GM23338 (cell line): ENCODE data around the gene SOWAHC. TPM values are rescaled to one million over a fixed set of nuclear protein-coding genes. Genes with fewer than 3 reads are reported as not detected.

Source experiments
- ATAC-seq: fragments of 200-7000 bp; cut with Tn5 transposase; 3 replicates; pipeline ENCODE4 v1.9.1; 2020
- DNase-seq: peaks from one replicate; pipeline ENCODE4 v3.0.0-alpha.2; 2015; ENCODE audit warnings: low spot score
- H2AFZ ChIP-seq: fragments of 200-600 bp; sonication (generic); 2 replicates; pipeline ENCODE4 v1.8.0; 2016; ENCODE audit warnings: antibody characterized with exemption, mild to moderate bottlenecking, moderate library complexity
- H3F3A ChIP-seq: fragments of 200-600 bp; sonication (generic); replicated peaks from 2 replicates; pipeline ENCODE4 v1.8.0; 2017; ENCODE audit warnings: antibody characterized with exemption, mixed run types, low read depth
- H3K27ac ChIP-seq: fragments of 200-600 bp; sonication (generic); 2 replicates; pipeline ENCODE4 v1.6.1; 2016; ENCODE audit warnings: low read depth
- H3K27me3 ChIP-seq: fragments of 200-600 bp; sonication (generic); 2 replicates; pipeline ENCODE4 v1.8.0; 2016; ENCODE audit warnings: mild to moderate bottlenecking, mixed run types, moderate library complexity; ENCODE audit not compliant: insufficient read depth
- H3K36me3 ChIP-seq: fragments of 200-600 bp; sonication (generic); 2 replicates; pipeline ENCODE4 v1.8.0; 2016; ENCODE audit warnings: mild to moderate bottlenecking; ENCODE audit not compliant: insufficient read depth
- H3K4me1 ChIP-seq: fragments of 200-600 bp; sonication (generic); 2 replicates; pipeline ENCODE4 v1.8.0; 2016; ENCODE audit warnings: mild to moderate bottlenecking, moderate library complexity; ENCODE audit not compliant: insufficient read depth
- H3K4me2 ChIP-seq: fragments of 200-600 bp; sonication (generic); 2 replicates; pipeline ENCODE4 v1.7.1; 2017; ENCODE audit warnings: mixed run types
- H3K4me3 ChIP-seq: fragments of 200-600 bp; sonication (generic); 2 replicates; pipeline ENCODE4 v1.6.1; 2016; ENCODE audit warnings: mixed run types
- H3K79me2 ChIP-seq: fragments of 200-600 bp; sonication (generic); replicated peaks from 2 replicates; pipeline ENCODE4 v1.8.0; 2017; ENCODE audit warnings: mild to moderate bottlenecking; ENCODE audit not compliant: insufficient read depth
- H3K9me2 ChIP-seq: fragments of 200-600 bp; sonication (generic); 2 replicates; pipeline ENCODE4 v1.8.0; 2017; ENCODE audit not compliant: insufficient read depth
- H4K20me1 ChIP-seq: fragments of 200-600 bp; sonication (generic); replicated peaks from 2 replicates; pipeline ENCODE4 v1.8.0; 2017; ENCODE audit warnings: mild to moderate bottlenecking; ENCODE audit not compliant: insufficient read depth
- H3K27ac Mint-ChIP-seq: 2 replicates; pipeline ENCODE4 v1.8.0; 2020; ENCODE audit warnings: inconsistent platforms, mild to moderate bottlenecking, moderate library complexity, mixed read lengths
- H3K27me3 Mint-ChIP-seq: 3 replicates; pipeline ENCODE4 v1.8.0; 2022; ENCODE audit warnings: low read depth, mild to moderate bottlenecking, moderate library complexity, mixed read lengths, inconsistent platforms; ENCODE audit not compliant: insufficient read depth, poor library complexity
- H3K36me3 Mint-ChIP-seq: 3 replicates; pipeline ENCODE4 v1.8.0; 2021; ENCODE audit warnings: low read depth, mild to moderate bottlenecking, inconsistent platforms, moderate library complexity, mixed read lengths
- H3K4me1 Mint-ChIP-seq: 3 replicates; pipeline ENCODE4 v1.8.0; 2020; ENCODE audit warnings: mild to moderate bottlenecking, inconsistent platforms, mixed read lengths
- H3K4me3 Mint-ChIP-seq: 3 replicates; pipeline ENCODE4 v1.8.0; 2021; ENCODE audit warnings: moderate library complexity, mild to moderate bottlenecking, inconsistent platforms, mixed read lengths
- H3K9me3 Mint-ChIP-seq: 3 replicates; pipeline ENCODE4 v1.8.0; 2020; ENCODE audit warnings: moderate library complexity, mild to moderate bottlenecking, inconsistent platforms, mixed read lengths
- CREB1 ChIP-seq: fragments of 250-450 bp; sonication (Bioruptor Pico); IDR thresholded peaks from 2 replicates; pipeline ENCODE4 v1.5.0; 2020; ENCODE audit warnings: low read depth, mild to moderate bottlenecking, moderate library complexity
- CTCF ChIP-seq, 2 experiments: fragments of 200-600 bp in 1 of 2; sonication (generic) in 1 of 2; conservative IDR thresholded peaks; 2 replicates each; pipeline versions ENCODE4 v1.5.1 to v1.6.1; 2016 to 2017; ENCODE audit warnings: antibody characterized with exemption in 2 of 2, low read depth in 2 of 2, mild to moderate bottlenecking in 2 of 2, moderate library complexity in 1 of 2
- ETS1 ChIP-seq: IDR thresholded peaks from 2 replicates; pipeline ENCODE4 v1.6.1; 2016; ENCODE audit warnings: antibody characterized with exemption
- EZH2 ChIP-seq: fragments of 200-600 bp; sonication (generic); IDR thresholded peaks from one replicate; pipeline ENCODE4 v1.8.0; 2017; ENCODE audit warnings: antibody characterized with exemption, mild to moderate bottlenecking, low read depth; ENCODE audit not compliant: unreplicated experiment
- EZH2phosphoT487 ChIP-seq: fragments of 200-600 bp; sonication (generic); IDR thresholded peaks from one replicate; pipeline ENCODE4 v1.8.1; 2018; ENCODE audit warnings: antibody characterized with exemption; ENCODE audit not compliant: unreplicated experiment
- JUNB ChIP-seq: IDR thresholded peaks from one replicate; pipeline ENCODE4 v1.6.1; 2016; ENCODE audit warnings: antibody characterized with exemption; ENCODE audit not compliant: unreplicated experiment
- NANOG ChIP-seq: IDR thresholded peaks from 2 replicates; pipeline ENCODE4 v1.6.1; 2016; ENCODE audit warnings: antibody characterized with exemption, borderline replicate concordance
- POLR2AphosphoS5 ChIP-seq: IDR thresholded peaks from 2 replicates; pipeline ENCODE4 v1.6.1; 2016; ENCODE audit warnings: antibody characterized with exemption, low read depth
- REST ChIP-seq: IDR thresholded peaks from one replicate; pipeline ENCODE4 v1.6.1; 2018; ENCODE audit warnings: antibody characterized with exemption; ENCODE audit not compliant: unreplicated experiment
- STAT1 ChIP-seq: IDR thresholded peaks from one replicate; pipeline ENCODE4 v1.6.1; 2016; ENCODE audit warnings: antibody characterized with exemption; ENCODE audit not compliant: unreplicated experiment
- ZNF114 ChIP-seq: fragments of 250-450 bp; sonication (Bioruptor Pico); IDR thresholded peaks from 2 replicates; pipeline ENCODE4 v1.5.0; 2020; ENCODE audit warnings: mild to moderate bottlenecking, moderate library complexity
- ZNF331 ChIP-seq: fragments of 250-450 bp; sonication (Bioruptor Pico); IDR thresholded peaks from 2 replicates; pipeline ENCODE4 v1.5.0; 2020; ENCODE audit warnings: low read depth, mild to moderate bottlenecking, moderate library complexity
- ZNF462 ChIP-seq: fragments of 250-450 bp; sonication (Bioruptor Pico); IDR thresholded peaks from 2 replicates; pipeline ENCODE4 v1.5.0; 2020; ENCODE audit warnings: mild to moderate bottlenecking, moderate library complexity
- polyA plus RNA-seq: library from polyadenylated mRNA; unstranded; fragments of >200 nt; fragmentation: Nextera tagmentation; extraction: Ambion mirVana; gene quantifications from 2 replicates; pipeline ENCODE4 v1.2.1, GENCODE V29; 2016
- total RNA-seq: library from RNA; depleted of rRNA; stranded (reverse); fragments of >200 nt; shearing (Covaris generic); gene quantifications from 2 replicates; pipeline ENCODE4 v1.2.3, GENCODE V29; 2014

SOWAHC gene
- total and polyA plus RNA-seq, 2 experiments from 2014 or later: 7.4 to 26.3 TPM

- Histone ChIP-seq H3K9me2 (no peaks in the 10 kb centered on the region; the same call in 1 of the 2 replicates), H3K36me3 (no peaks in the 10 kb centered on the region), H3F3A (no peaks in the 10 kb centered on the region), H3K27ac (no peak overlapping the region), H4K20me1 (no peaks in the 10 kb centered on the region), H3K4me2 (no peak overlapping the region), H3K4me1 (peaks cover 19% of the 10 kb centered on the region), H3K27me3 (no peaks in the 10 kb centered on the region), H3K4me3 (no peak overlapping the region), H2AFZ (no peak overlapping the region), H3K79me2 (no peaks in the 10 kb centered on the region)
- no peak for ATAC-seq
- Mint-ChIP-seq H3K27ac (no peak overlapping the region), H3K4me1 (peaks cover 24% of the 10 kb centered on the region), H3K9me3 (no peaks in the 10 kb centered on the region; the same call in 2 of the 3 replicates), H3K36me3 (no peaks in the 10 kb centered on the region), H3K27me3 (peaks cover 8% of the 10 kb centered on the region), H3K4me3 (no peak overlapping the region)
- TF ChIP-seq POLR2AphosphoS5 (no peak), REST (no peak), ETS1 (no peak), ZNF462 (CRISPR knock-in tag) (no peak), NANOG (no peak), JUNB (no peak), EZH2 (no peak), CTCF (conservative IDR thresholded peaks at IDR 0.05; ENCODE audit: low read depth in 2 of 2) (no peak), EZH2phosphoT487 (no peak), ZNF331 (no peak), STAT1 (no peak), CREB1 (no peak), ZNF114 (CRISPR knock-in tag) (no peak)
- DNase-seq: no peak
Measured at GRCh38 chr2:109646961-109647360, 32.8 kb downstream of the SOWAHC start.
